MM.1S (cell line): ENCODE results near the gene HES1.

Experiments
- DNase-seq: peaks from one replicate; pipeline ENCODE4 v3.0.0-alpha.2; 2015
- H2AFZ ChIP-seq: fragments of 300-600 bp; sonication (generic); 2 replicates; pipeline ENCODE4 v1.6.0; 2016; ENCODE audit warnings: antibody characterized with exemption, low read length
- H3F3A ChIP-seq: fragments of 300-600 bp; sonication (generic); 2 replicates; pipeline ENCODE4 v1.6.1; 2016; ENCODE audit warnings: mild to moderate bottlenecking, antibody characterized with exemption, low read length, moderate library complexity, mixed read lengths; ENCODE audit not compliant: insufficient read depth
- H3K27ac ChIP-seq: fragments of 300-600 bp; sonication (generic); 2 replicates; pipeline ENCODE4 v1.5.1; 2016; ENCODE audit warnings: mild to moderate bottlenecking, low read length
- H3K27me3 ChIP-seq: fragments of 300-600 bp; sonication (generic); replicated peaks from 2 replicates; pipeline ENCODE4 v1.6.0; 2016; ENCODE audit warnings: low read length; ENCODE audit not compliant: insufficient read depth
- H3K36me3 ChIP-seq: fragments of 300-600 bp; sonication (generic); replicated peaks from 2 replicates; pipeline ENCODE4 v1.6.1; 2016; ENCODE audit warnings: mild to moderate bottlenecking, low read length, mixed read lengths; ENCODE audit not compliant: insufficient read depth
- H3K4me1 ChIP-seq: fragments of 300-600 bp; sonication (generic); 2 replicates; pipeline ENCODE4 v1.6.1; 2016; ENCODE audit warnings: low read length, mixed read lengths
- H3K4me2 ChIP-seq: fragments of 300-600 bp; sonication (generic); 2 replicates; pipeline ENCODE4 v1.6.0; 2016; ENCODE audit warnings: low read depth, low read length
- H3K4me3 ChIP-seq: fragments of 300-600 bp; sonication (generic); 2 replicates; pipeline ENCODE4 v1.5.1; 2016; ENCODE audit warnings: low read length, mixed read lengths
- H3K79me2 ChIP-seq: fragments of 300-600 bp; sonication (generic); 2 replicates; pipeline ENCODE4 v1.6.1; 2016; ENCODE audit warnings: mixed run types, low read length, mixed read lengths
- H3K9ac ChIP-seq: fragments of 300-600 bp; sonication (generic); 2 replicates; pipeline ENCODE4 v1.6.1; 2016; ENCODE audit warnings: low read length, mixed read lengths
- H3K9me2 ChIP-seq: fragments of 300-600 bp; sonication (generic); replicated peaks from 2 replicates; pipeline ENCODE4 v1.6.1; 2016; ENCODE audit warnings: mild to moderate bottlenecking, low read length, mixed read lengths; ENCODE audit not compliant: insufficient read depth
- H3K9me3 ChIP-seq: fragments of 300-600 bp; sonication (generic); replicated peaks from 2 replicates; pipeline ENCODE4 v1.6.1; 2016; ENCODE audit warnings: mild to moderate bottlenecking, low read length, mixed read lengths; ENCODE audit not compliant: insufficient read depth
- H4K20me1 ChIP-seq: fragments of 300-600 bp; sonication (generic); 2 replicates; pipeline ENCODE4 v1.6.1; 2016; ENCODE audit warnings: mild to moderate bottlenecking, low read length, moderate library complexity, mixed read lengths; ENCODE audit not compliant: insufficient read depth
- EZH2 ChIP-seq: fragments of 300-600 bp; sonication (generic); optimal IDR thresholded peaks from 2 replicates; pipeline ENCODE3; 2017; ENCODE audit warnings: low read depth, mild to moderate bottlenecking, antibody characterized with exemption, low read length, mixed read lengths
- EZH2phosphoT487 ChIP-seq: fragments of 300-600 bp; sonication (generic); IDR thresholded peaks from 2 replicates; pipeline ENCODE4 v1.6.1; 2018; ENCODE audit warnings: antibody characterized with exemption, low read length
- TF ChIP-seq, protein P1 (sequence below): fragments of 300-600 bp; sonication (generic); IDR thresholded peaks from 2 replicates; pipeline ENCODE4 v1.5.1; 2016; ENCODE audit warnings: antibody characterized with exemption, low read length, mixed read lengths

The HES1 gene

DNA sequence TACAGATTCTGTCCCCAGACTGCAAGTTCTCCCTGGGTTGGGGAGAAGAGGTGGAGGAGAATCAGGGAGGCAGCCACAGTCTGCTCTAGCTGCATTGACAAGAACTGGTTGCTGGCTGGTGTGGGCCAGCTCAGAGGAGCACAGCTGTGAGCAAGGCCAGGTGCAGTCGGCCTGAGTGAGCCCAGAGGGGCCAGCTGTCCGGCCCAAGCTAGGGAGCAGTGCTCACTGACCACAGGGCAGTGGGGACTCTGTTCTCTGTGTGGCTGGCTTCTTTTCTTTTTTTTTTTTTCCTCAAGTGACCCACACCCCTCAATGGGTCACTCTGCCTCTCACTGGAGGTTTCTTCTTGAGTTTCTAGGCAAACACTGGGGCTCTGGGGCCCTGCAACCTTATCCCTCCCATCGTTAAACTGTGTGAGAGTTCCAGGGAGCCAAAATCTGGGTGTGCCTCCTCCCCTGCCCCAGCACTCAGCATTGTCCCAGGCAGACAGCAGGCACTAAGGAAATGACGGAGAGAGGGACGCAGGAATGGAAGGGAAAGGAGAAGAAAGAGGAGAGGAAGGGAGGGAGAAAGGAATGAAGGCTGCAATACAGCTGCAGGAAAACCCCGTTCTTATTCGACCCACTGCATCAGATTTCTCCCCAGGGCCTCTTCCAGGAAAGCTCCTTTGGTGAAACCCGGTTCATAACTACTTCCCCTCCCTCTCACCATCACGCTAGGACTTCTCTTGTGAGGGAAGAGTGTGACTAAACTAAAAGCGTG, 37.7 kb upstream of the HES1 start:
- Histone ChIP-seq H3K9me2 (no peaks in the 10 kb centered on the region), H3K27ac (peak overlapping the region; percentile 11; the same call in 1 of the 2 replicates), H3K36me3 (no peaks in the 10 kb centered on the region), H3K9me3 (no peaks in the 10 kb centered on the region), H3K4me1 (peaks cover 71% of the 10 kb centered on the region), H3K9ac (no peak overlapping the region), H4K20me1 (no peaks in the 10 kb centered on the region), H3K79me2 (no peaks in the 10 kb centered on the region), H3K4me3 (no peak overlapping the region), H2AFZ (no peak overlapping the region), H3K27me3 (no peaks in the 10 kb centered on the region), H3K4me2 (0 out of 2 replicates have a peak overlapping the region, but pooled peaks have one; percentile 3), H3F3A (peaks cover 32% of the 10 kb centered on the region)
- TF ChIP-seq EZH2 (no peak), EZH2phosphoT487 (no peak)
- TF ChIP-seq, protein P1, sequence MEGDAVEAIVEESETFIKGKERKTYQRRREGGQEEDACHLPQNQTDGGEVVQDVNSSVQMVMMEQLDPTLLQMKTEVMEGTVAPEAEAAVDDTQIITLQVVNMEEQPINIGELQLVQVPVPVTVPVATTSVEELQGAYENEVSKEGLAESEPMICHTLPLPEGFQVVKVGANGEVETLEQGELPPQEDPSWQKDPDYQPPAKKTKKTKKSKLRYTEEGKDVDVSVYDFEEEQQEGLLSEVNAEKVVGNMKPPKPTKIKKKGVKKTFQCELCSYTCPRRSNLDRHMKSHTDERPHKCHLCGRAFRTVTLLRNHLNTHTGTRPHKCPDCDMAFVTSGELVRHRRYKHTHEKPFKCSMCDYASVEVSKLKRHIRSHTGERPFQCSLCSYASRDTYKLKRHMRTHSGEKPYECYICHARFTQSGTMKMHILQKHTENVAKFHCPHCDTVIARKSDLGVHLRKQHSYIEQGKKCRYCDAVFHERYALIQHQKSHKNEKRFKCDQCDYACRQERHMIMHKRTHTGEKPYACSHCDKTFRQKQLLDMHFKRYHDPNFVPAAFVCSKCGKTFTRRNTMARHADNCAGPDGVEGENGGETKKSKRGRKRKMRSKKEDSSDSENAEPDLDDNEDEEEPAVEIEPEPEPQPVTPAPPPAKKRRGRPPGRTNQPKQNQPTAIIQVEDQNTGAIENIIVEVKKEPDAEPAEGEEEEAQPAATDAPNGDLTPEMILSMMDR = no peak
- DNase-seq = peak; percentile 50

DNA sequence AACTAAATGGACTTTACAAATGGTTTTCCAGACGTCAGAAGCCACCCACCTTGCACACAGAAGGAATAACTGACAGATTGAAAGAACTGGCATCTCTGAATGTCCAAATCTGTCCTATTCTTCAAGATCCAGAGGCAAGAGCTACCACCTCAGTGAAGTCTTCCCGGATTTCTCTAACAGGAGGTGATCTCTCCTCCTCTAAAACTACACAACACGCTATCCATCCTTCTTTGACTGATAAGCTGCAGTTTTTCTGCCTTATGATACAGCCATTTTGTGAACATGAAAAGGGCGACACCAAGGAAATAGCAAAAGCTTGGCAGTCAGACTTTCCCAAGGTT, 37.1 kb upstream of the HES1 start:
- Histone ChIP-seq H3K4me1 (peaks cover 74% of the 10 kb centered on the region), H3F3A (peaks cover 37% of the 10 kb centered on the region), H2AFZ (no peak overlapping the region), H3K27me3 (no peaks in the 10 kb centered on the region), H3K9me2 (no peaks in the 10 kb centered on the region), H3K36me3 (no peaks in the 10 kb centered on the region), H3K79me2 (no peaks in the 10 kb centered on the region), H3K4me3 (no peak overlapping the region), H3K4me2 (no peak overlapping the region), H3K9me3 (no peaks in the 10 kb centered on the region), H3K27ac (no peak overlapping the region), H4K20me1 (no peaks in the 10 kb centered on the region), H3K9ac (no peak overlapping the region)
- TF ChIP-seq EZH2phosphoT487 (no peak), EZH2 (no peak)
- TF ChIP-seq, protein P1 = no peak
- no peak for DNase-seq

DNA sequence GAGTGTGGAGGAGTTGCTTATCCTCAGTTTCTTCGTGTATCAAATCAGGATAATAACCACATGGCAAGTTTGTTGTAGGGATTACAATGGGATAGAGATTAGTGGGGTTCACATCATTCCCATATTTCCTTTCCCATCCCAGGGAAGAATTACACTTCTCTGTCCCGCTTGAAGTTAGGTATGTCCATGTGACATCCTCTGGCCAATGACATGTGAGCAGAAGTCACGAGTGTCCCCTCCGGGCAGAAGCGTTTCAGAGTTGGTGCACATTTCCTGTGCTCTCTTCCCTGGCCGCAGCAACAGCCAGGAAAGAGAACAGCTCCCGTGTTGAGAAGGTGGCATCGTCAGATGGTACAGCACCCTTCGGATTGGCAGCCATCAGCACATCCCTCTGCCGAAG, 36.7 kb upstream of the HES1 start:
- Histone ChIP-seq H3K4me3 (no peak overlapping the region), H3K4me2 (no peak overlapping the region), H3K4me1 (peaks cover 78% of the 10 kb centered on the region), H3K9me2 (no peaks in the 10 kb centered on the region), H2AFZ (no peak overlapping the region), H3K9me3 (no peaks in the 10 kb centered on the region), H3F3A (peaks cover 41% of the 10 kb centered on the region), H3K27ac (no peak overlapping the region), H3K36me3 (no peaks in the 10 kb centered on the region), H3K27me3 (no peaks in the 10 kb centered on the region), H4K20me1 (no peaks in the 10 kb centered on the region), H3K79me2 (no peaks in the 10 kb centered on the region), H3K9ac (no peak overlapping the region)
- no peak for DNase-seq
- TF ChIP-seq, protein P1 = no peak
- TF ChIP-seq EZH2 (no peak), EZH2phosphoT487 (no peak)
